Spleen (tissue), 11 donors: ENCODE measurements around the gene VAV2. TPM values are rescaled to one million over a fixed set of nuclear protein-coding genes. Genes with fewer than 3 reads are reported as not detected.
A peak's percentile ranks its signal among the peaks of the same experiment; 100 is the strongest.

Experiments used
- DNase-seq: peaks from one replicate; pipeline ENCODE4 v3.0.0-alpha.2; 2020
- H3K27ac ChIP-seq, 8 donors: fragments of 200-600 bp; sonication (generic) in 7 of 8; 1 replicate in 4 of 8; 2 replicates in 4 of 8; pipeline versions ENCODE4 v1.5.0 to v1.8.0; 2016 to 2021; ENCODE audit warnings: inconsistent platforms in 4 of 8, mild to moderate bottlenecking in 4 of 8, moderate library complexity in 1 of 8
- H3K27me3 ChIP-seq, 7 donors: fragments of 200-600 bp; sonication (generic) in 6 of 7; replicated peaks in 1 of 7; 1 replicate in 4 of 7; 2 replicates in 3 of 7; pipeline versions ENCODE4 v1.5.0 to v1.8.0; 2016 to 2021; ENCODE audit warnings: inconsistent platforms in 3 of 7, mild to moderate bottlenecking in 1 of 7
- H3K36me3 ChIP-seq, 6 donors: fragments of 200-600 bp; sonication (generic) in 5 of 6; 1 replicate in 4 of 6; 2 replicates in 2 of 6; pipeline versions ENCODE4 v1.5.0 to v1.8.0; 2016 to 2021; ENCODE audit warnings: inconsistent platforms in 2 of 6
- H3K4me1 ChIP-seq, 6 donors: fragments of 200-600 bp; sonication (generic) in 5 of 6; 1 replicate in 3 of 6; 2 replicates in 3 of 6; pipeline versions ENCODE4 v1.5.0 to v1.8.0; 2016 to 2021; ENCODE audit warnings: inconsistent platforms in 3 of 6
- H3K4me3 ChIP-seq, 8 donors: fragments of 200-600 bp; sonication (generic) in 7 of 8; 1 replicate in 4 of 8; 2 replicates in 4 of 8; pipeline versions ENCODE4 v1.5.0 to v1.8.0; 2016 to 2021; ENCODE audit warnings: inconsistent platforms in 4 of 8, mild to moderate bottlenecking in 4 of 8, moderate library complexity in 2 of 8
- H3K9me3 ChIP-seq, 8 donors: fragments of 200-600 bp; sonication (generic) in 7 of 8; 1 replicate in 4 of 8; 2 replicates in 4 of 8; pipeline versions ENCODE4 v1.5.0 to v1.8.0; 2016 to 2021; ENCODE audit warnings: inconsistent platforms in 4 of 8
- POLR2A ChIP-seq, 3 donors: fragments of 450-650 bp; IDR thresholded peaks; one replicate each; pipeline ENCODE4 v1.5.1; 2017; ENCODE audit warnings: antibody characterized with exemption in 3 of 3, mild to moderate bottlenecking in 1 of 3
- POLR2AphosphoS5 ChIP-seq, 3 donors: sonication (generic); formaldehyde crosslinking; IDR thresholded peaks; one replicate each; pipeline ENCODE4 v1.5.1; 2017; ENCODE audit warnings: antibody characterized with exemption in 3 of 3
- WGBS, 5 donors: extraction: QIAGEN DNeasy Blood & Tissue Kit in 3 of 5; methylation state at CpG; one replicate each; pipeline versions ENCODE4 v1.1.5 to v1.1.7; 2013 to 2018; 5-methylcytosine and 5-hydroxymethylcytosine counted together
- intact Hi-C: fragments of 100-400 bp; cut with DNase I; formaldehyde crosslinking; loops from one replicate; pipeline ENCODE4 v1.15.0; 2023; ENCODE audit warnings: low total_unique reads
- polyA plus RNA-seq, 3 donors: library from polyadenylated mRNA; stranded (reverse); fragments of 200-250 nt; gene quantifications; one replicate each; pipeline ENCODE4 v1.2.1, GENCODE V29; 2013
- total RNA-seq, 7 donors: library from RNA; depleted of rRNA in 3 of 7; stranded (reverse); fragments of >200 nt in 3 of 7; fragmentation: NEBNext Ultra II Directional in 4 of 7; extraction: Animal tissue kit (Norgen Biotek cat#: 25700) in 4 of 7; gene quantifications; one replicate each; pipeline versions ENCODE4 v1.1.0 to v1.2.1, GENCODE V29; 2016 to 2021
- TF ChIP-seq, protein P1 (sequence below), 11 experiments: fragments of 200-600 bp in 7 of 11; fragments of 450-650 bp in 4 of 11; sonication (generic) in 4 of 11; IDR thresholded peaks in 8 of 11; conservative IDR thresholded peaks in 3 of 11; 1 replicate in 7 of 11; 2 replicates in 4 of 11; pipeline versions ENCODE4 v1.4.0 to v1.8.0; 2016 to 2021; ENCODE audit warnings: antibody characterized with exemption in 11 of 11, inconsistent platforms in 4 of 11, mild to moderate bottlenecking in 1 of 11
- donor health status: healthy with polysubstance abuse.
- donor health status: DM: no; HTN: no; CAD: no; lungs with moderate emphysema.
- donor health status: DM: no; HTN: no; CAD: no.
- donor health status: Bipolar disorder and iron deficiency.
- donor health status: healthy.
- donor health status: DM: no; HTN: no; CAD: no.
- donor health status: DM: yes; HTN: yes; CAD: no.

Gene VAV2
- total and polyA plus RNA-seq, 10 donors, result 14.2 to 39.2 (median 23.3) TPM

DNA sequence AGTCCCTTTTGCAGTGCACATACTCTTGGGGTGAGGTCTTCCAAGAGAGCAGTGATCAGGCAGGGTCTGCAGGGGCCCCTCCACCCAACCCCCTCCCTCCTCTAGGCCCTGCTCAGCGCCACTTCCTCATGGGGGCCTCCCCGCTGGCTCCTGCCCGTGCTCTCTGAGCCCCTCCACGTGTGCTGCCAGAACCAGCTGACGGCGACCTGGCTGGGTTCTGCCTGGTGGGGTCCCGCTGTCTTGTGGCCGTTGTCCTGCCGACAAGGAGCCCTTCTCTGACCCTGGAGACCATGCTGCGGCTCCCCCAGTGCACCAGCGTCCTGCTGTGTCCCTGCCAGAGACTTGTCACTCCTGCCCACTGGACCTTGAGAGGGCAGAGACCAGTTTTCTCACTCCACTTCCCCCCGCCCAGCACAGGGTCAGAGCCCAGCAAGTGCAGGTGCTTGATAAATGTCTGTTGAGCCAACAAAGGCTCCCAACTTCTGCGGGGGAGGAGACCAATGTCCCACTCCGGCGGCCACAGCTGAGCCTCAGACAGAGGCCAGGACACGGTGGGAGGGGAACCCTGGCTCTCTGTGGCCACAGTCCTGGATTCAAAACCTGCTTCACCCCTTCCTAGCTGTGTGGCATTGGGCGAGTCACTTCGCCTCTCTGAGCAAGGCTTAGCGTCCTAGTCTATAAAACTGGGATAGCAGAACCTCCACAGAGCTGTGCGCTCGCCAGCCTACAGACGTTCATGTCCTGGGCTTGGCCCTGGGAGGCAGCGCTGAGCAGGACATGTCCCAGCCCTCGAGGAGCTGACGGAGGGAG is 278.8 kb downstream of the VAV2 start:
- WGBS, 5 donors, result 63 to 72% (median 66%) methylated on average over 24 to 25 of the region's 25 CpGs
- TF ChIP-seq POLR2AphosphoS5 (IDR thresholded peaks at IDR 0.05) (no peak), POLR2A (IDR thresholded peaks at IDR 0.05) (no peak)
- TF ChIP-seq, protein P1, sequence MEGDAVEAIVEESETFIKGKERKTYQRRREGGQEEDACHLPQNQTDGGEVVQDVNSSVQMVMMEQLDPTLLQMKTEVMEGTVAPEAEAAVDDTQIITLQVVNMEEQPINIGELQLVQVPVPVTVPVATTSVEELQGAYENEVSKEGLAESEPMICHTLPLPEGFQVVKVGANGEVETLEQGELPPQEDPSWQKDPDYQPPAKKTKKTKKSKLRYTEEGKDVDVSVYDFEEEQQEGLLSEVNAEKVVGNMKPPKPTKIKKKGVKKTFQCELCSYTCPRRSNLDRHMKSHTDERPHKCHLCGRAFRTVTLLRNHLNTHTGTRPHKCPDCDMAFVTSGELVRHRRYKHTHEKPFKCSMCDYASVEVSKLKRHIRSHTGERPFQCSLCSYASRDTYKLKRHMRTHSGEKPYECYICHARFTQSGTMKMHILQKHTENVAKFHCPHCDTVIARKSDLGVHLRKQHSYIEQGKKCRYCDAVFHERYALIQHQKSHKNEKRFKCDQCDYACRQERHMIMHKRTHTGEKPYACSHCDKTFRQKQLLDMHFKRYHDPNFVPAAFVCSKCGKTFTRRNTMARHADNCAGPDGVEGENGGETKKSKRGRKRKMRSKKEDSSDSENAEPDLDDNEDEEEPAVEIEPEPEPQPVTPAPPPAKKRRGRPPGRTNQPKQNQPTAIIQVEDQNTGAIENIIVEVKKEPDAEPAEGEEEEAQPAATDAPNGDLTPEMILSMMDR (IDR thresholded peaks at IDR 0.05 in 8 of 11, conservative IDR thresholded peaks at IDR 0.05 in 3 of 11), result no peak
- Histone ChIP-seq H3K9me3 (no peaks in the 10 kb centered on the region), H3K27ac (no peak overlapping the region), H3K4me1 (peaks cover 0 to 59% (median 8%) of the 10 kb centered on the region in 6 donors), H3K4me3 (no peak overlapping the region), H3K27me3 (peaks cover 0 to 63% (median 0%) of the 10 kb centered on the region in 7 donors), H3K36me3 (no peaks in the 10 kb centered on the region)
- peak; percentile 64 for DNase-seq
- intact Hi-C loops, result no loop called here

DNA sequence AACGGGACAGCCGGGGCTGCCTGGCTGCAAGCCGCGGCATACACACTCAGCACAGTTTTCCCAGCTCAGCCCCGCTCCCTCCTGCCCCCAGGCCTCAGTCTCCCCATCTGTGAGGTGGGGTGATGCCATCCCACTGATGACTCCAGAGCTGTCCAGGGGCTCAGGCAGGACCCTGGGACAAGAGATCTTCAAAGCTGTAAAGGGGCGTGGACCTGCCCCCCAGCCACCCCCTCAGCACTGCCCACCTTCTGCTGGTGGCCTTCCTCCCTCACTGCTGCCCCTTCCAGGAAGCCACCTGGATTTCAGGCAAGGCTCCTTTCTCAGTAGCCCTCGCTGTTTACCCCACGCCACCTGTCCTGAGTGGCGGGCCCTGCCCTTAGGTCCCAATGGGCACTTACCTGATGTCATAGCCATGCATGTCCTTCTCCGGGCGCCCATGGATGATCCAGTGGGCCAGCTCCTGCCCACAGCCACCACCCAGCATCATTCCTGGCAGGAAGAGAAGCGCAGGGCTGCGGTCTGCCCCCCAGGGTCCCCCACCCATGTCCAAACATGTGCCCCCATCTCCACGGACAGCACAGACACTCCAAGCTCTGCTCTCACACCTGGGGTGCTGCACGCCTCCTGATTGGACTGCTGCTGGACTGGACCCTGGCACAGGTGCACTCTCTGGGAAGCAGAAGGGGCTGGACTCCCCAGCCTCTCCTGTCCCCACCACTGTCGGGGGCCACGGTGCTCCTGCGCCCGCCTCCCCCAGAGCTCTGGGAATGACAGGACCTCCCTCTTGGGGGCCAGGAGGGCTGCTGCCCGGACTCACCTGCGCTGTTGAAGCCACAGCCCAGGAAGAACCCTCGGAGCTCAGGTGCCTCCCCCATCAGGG is 279.7 kb downstream of the VAV2 start:
- intact Hi-C loops, result no loop called here
- peak; percentile 58 for DNase-seq
- TF ChIP-seq, protein P1 (IDR thresholded peaks at IDR 0.05 in 8 of 11, conservative IDR thresholded peaks at IDR 0.05 in 3 of 11), result no peak
- TF ChIP-seq POLR2A (IDR thresholded peaks at IDR 0.05), result no peak
- TF ChIP-seq POLR2AphosphoS5 (IDR thresholded peaks at IDR 0.05), result no peak
- no peaks in the 10 kb centered on the region for H3K9me3 ChIP-seq
- 79 to 91% (median 87%) methylated on average over 12 to 22 of the region's 22 CpGs for WGBS, 5 donors
- H3K4me1 ChIP-seq, result peaks cover 0 to 68% (median 8%) of the 10 kb centered on the region in 6 donors
- H3K36me3 ChIP-seq, result no peaks in the 10 kb centered on the region
- H3K27me3 ChIP-seq, result peaks cover 0 to 55% (median 0%) of the 10 kb centered on the region in 7 donors
- no peak overlapping the region for H3K4me3 ChIP-seq
- no peak overlapping the region for H3K27ac ChIP-seq

Other genes with a start within 250 kb of the VAV2 start
- gene BRD3OS, start 33.2 kb upstream of the VAV2 start, total RNA-seq, result 10 to 100 TPM in 5 of 7 donors, 1 to 10 TPM in 2; 9.5 to 13.2 (median 11.3) TPM
- 10 to 100 TPM in 1 of 3 donors, 1 to 10 TPM in 2; 6.9 to 10.2 (median 9.8) TPM for gene BRD3OS, start 33.2 kb upstream of the VAV2 start, polyA plus RNA-seq
- gene BRD3, start 75.7 kb upstream of the VAV2 start, total RNA-seq, result 10 to 100 TPM; 21.3 to 54.0 (median 35.9) TPM
- gene BRD3, start 75.7 kb upstream of the VAV2 start, polyA plus RNA-seq, result 10 to 100 TPM in 1 of 3 donors, 1 to 10 TPM in 2; 5.9 to 12.6 (median 6.1) TPM
- gene WDR5, start 143.8 kb upstream of the VAV2 start, total RNA-seq, result 10 to 100 TPM; 13.8 to 23.1 (median 19.1) TPM
- 10 to 100 TPM; 15.4 to 31.3 (median 19.3) TPM for gene WDR5, start 143.8 kb upstream of the VAV2 start, polyA plus RNA-seq
- 100 to 1,000 TPM in 4 of 7 donors, not detected in 3; 223 to 404 (median 271) TPM for gene RNU6ATAC, start 172.2 kb upstream of the VAV2 start, total RNA-seq
- gene RNU6ATAC, start 172.2 kb upstream of the VAV2 start, polyA plus RNA-seq, result not detected